ENCODE results near the gene ZNF282. TPM values are rescaled to one million over a fixed set of nuclear protein-coding genes. Genes with fewer than 3 reads are reported as not detected.
A peak's percentile ranks its signal among the peaks of the same experiment; 100 is the strongest.

The ZNF282 gene
- total and polyA plus RNA-seq, 11 donors = 6.6 to 21.4 (median 12.7) TPM

DNA sequence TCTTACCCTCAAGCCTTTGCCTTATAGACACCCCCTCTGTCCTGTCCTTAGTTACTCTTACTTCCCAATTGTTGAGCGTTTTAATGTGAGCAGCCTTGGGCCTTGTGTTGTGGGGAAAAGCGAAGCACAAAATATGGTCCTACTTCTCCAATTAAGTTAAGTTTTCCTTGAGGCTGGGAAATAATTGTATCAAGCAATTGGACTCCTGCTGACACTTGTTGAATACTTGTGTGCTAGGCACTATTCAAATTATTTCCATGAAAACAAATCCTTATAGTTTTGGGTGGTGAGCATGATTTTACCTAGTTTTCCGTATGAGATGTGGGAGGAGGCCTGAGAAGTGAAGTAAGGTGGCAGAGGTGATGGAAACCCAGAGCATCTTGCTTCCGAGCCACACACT is 61.2 kb downstream of the ZNF282 start:
- peaks cover 0 to 8% (median 2%) of the 10 kb centered on the region in 12 donors for H3K4me1 ChIP-seq
- WGBS, 4 donors = 92 to 96% (median 93%) methylated on average over 4 of the region's 4 CpGs
- DNase-seq (no peak), ATAC-seq (no peak)
- intact Hi-C loops (cut with DNase I) = no loop called here
- TF ChIP-seq POLR2A (IDR thresholded peaks at IDR 0.05) = no peak
- TF ChIP-seq, protein P1, sequence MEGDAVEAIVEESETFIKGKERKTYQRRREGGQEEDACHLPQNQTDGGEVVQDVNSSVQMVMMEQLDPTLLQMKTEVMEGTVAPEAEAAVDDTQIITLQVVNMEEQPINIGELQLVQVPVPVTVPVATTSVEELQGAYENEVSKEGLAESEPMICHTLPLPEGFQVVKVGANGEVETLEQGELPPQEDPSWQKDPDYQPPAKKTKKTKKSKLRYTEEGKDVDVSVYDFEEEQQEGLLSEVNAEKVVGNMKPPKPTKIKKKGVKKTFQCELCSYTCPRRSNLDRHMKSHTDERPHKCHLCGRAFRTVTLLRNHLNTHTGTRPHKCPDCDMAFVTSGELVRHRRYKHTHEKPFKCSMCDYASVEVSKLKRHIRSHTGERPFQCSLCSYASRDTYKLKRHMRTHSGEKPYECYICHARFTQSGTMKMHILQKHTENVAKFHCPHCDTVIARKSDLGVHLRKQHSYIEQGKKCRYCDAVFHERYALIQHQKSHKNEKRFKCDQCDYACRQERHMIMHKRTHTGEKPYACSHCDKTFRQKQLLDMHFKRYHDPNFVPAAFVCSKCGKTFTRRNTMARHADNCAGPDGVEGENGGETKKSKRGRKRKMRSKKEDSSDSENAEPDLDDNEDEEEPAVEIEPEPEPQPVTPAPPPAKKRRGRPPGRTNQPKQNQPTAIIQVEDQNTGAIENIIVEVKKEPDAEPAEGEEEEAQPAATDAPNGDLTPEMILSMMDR (IDR thresholded peaks at IDR 0.05) = no peak
- H3K9me3 ChIP-seq = no peaks in the 10 kb centered on the region
- no peak overlapping the region for H3K4me3 ChIP-seq
- no peaks in the 10 kb centered on the region for H3K27me3 ChIP-seq
- peaks cover 0 to 53% (median 48%) of the 10 kb centered on the region in 9 donors for H3K36me3 ChIP-seq
- no peak overlapping the region for H3K27ac ChIP-seq

DNA sequence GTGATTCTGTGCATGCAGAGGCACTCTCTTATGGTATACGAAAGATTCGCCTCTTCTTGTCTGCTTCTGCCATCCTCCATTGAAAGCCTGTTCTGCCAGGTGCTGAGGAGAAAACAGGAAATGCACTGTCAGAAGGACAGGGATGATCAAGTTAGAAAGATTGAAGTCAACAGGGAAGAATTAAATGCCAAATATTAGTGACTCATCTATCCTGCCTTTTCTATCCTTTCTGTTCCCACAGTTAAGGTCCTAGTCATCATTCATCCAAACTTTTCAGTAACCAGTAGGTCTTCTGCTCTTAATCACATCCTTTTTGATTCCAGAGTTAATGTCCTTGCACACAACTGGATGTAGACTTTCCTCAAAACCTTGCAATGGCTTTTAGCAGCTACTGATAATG is 61.8 kb downstream of the ZNF282 start:
- Histone ChIP-seq H3K9me3 (no peaks in the 10 kb centered on the region), H3K4me3 (no peak overlapping the region), H3K36me3 (peaks cover 0 to 47% (median 43%) of the 10 kb centered on the region in 9 donors), H3K4me1 (peaks cover 0 to 10% (median 2%) of the 10 kb centered on the region in 12 donors), H3K27me3 (no peaks in the 10 kb centered on the region), H3K27ac (no peak overlapping the region)
- DNase-seq (no peak), ATAC-seq (no peak)
- 86 to 97% (median 92%) methylated on average over 2 of the region's 2 CpGs for WGBS, 4 donors
- intact Hi-C loops (cut with DNase I) = no loop called here
- TF ChIP-seq, protein P1 (IDR thresholded peaks at IDR 0.05) = no peak
- TF ChIP-seq POLR2A (IDR thresholded peaks at IDR 0.05) = no peak

DNA sequence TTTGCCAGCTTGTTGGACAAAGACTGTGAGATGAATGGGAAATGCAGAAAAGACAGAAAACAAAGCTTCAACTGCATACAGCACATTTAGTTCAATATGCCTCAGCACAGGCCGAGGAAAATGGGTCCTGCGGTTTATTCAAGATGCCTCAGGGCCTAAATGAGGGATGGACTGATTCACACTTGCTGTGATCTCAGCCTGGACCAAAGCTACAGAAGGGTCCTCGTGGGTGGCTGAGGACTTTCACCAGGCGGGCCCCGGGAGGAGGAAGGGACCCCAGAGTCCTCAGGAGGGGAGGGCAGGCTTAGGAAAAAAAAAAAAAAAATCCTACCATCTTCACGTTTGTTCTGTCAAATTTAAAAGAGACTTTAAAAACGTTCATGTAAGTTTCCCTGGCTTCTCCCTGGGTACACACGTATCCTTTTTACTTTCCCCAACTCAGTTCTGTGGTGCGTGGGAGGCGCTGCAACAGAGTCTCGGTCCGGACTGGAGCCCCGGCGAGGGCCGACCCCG is 66.0 kb downstream of the ZNF282 start:
- peak in 3 of 4 donors; percentile 3 to 14 (median 13) for ATAC-seq
- 9 to 13% (median 10%) methylated on average over 13 to 16 of the region's 16 CpGs for WGBS, 4 donors

More for the DNA sequence above, 66.0 kb downstream of the ZNF282 start:
- H3K4me3 ChIP-seq = peak overlapping the region; percentile 41 to 93 (median 64)
- peaks cover 0 to 28% (median 15%) of the 10 kb centered on the region in 12 donors for H3K4me1 ChIP-seq
- H3K27ac ChIP-seq = peak overlapping the region; percentile 77 to 94 (median 90)
- no peak for TF ChIP-seq POLR2A (IDR thresholded peaks at IDR 0.05)
- TF ChIP-seq, protein P1 (IDR thresholded peaks at IDR 0.05) = no peak
- H3K36me3 ChIP-seq = peaks cover 0 to 22% (median 12%) of the 10 kb centered on the region in 9 donors
- intact Hi-C loops (cut with DNase I) = loop anchor here in 6 of 10 donors (1.0 to 10.0 kb wide), 6 partner anchors 21 to 363 kb away; partner anchors contain the start of gene ZNF746 (in 1 of the 6)
- H3K9me3 ChIP-seq = no peaks in the 10 kb centered on the region
- no peaks in the 10 kb centered on the region for H3K27me3 ChIP-seq
- DNase-seq = no peak
